Measurements from ENCODE around the gene FBXO48. TPM values are rescaled to one million over a fixed set of nuclear protein-coding genes. Genes with fewer than 3 reads are reported as not detected.

Gene FBXO48
- total RNA-seq, 6 experiments from 2014 or later: 0.82 to 1.5 (median 1.2) TPM

- intact Hi-C loops (cut with DNase I): loop anchor here in 1 of 2 donors (10.0 kb wide), 1 partner anchor 87 kb away; no protein-coding TSS in a partner anchor
- DNase-seq (peak; percentile 66 to 85 (median 72)), ATAC-seq (peak; percentile 92 to 95 (median 94))
- H3K4me1 ChIP-seq: peaks cover 0 to 15% (median 9%) of the 10 kb centered on the region in 4 donors
- H3K4me3 ChIP-seq: no peak overlapping the region
- H3K27ac ChIP-seq: peak overlapping the region in 2 of 3 donors; percentile 25 to 69
- no peaks in the 10 kb centered on the region for H3K27me3 ChIP-seq
- TF ChIP-seq CTCF (IDR thresholded peaks at IDR 0.05) (peak; percentile 91 to 98 (median 94)), POLR2A (IDR thresholded peaks at IDR 0.05) (no peak)
- no peaks in the 10 kb centered on the region for H3K9me3 ChIP-seq
- H3K36me3 ChIP-seq: no peaks in the 10 kb centered on the region
- WGBS (ENCODE audit: insufficient coverage, low coverage, low lambda C conversion rate, missing lambda C conversion rate): 29% methylated on average over 6 of the region's 6 CpGs
Observed at GRCh38 chr2:68441179-68441993, 25.7 kb downstream of the FBXO48 start.

GRCh38 chr2:68438455-68439303, 28.4 kb downstream of the FBXO48 start:
- Histone ChIP-seq H3K27me3 (no peaks in the 10 kb centered on the region), H3K9me3 (no peaks in the 10 kb centered on the region), H3K4me1 (peaks cover 0 to 25% (median 10%) of the 10 kb centered on the region in 4 donors), H3K4me3 (no peak overlapping the region), H3K36me3 (no peaks in the 10 kb centered on the region), H3K27ac (no peak overlapping the region)
- no peak for DNase-seq
- intact Hi-C loops (cut with DNase I): loop anchor here in 1 of 2 donors (10.0 kb wide), 1 partner anchor 74 kb away; the partner anchor contains the start of gene PLEK
- TF ChIP-seq POLR2A (IDR thresholded peaks at IDR 0.05): no peak
- no peak for TF ChIP-seq CTCF (IDR thresholded peaks at IDR 0.05)
- WGBS (ENCODE audit: insufficient coverage, low coverage, low lambda C conversion rate, missing lambda C conversion rate): 62% methylated on average over 6 of the region's 7 CpGs
- no peak for ATAC-seq

- DNase-seq (no peak), ATAC-seq (no peak)
- 64% methylated on average over 4 of the region's 4 CpGs for WGBS (ENCODE audit: insufficient coverage, low coverage, low lambda C conversion rate, missing lambda C conversion rate)
- Histone ChIP-seq H3K27me3 (no peaks in the 10 kb centered on the region), H3K27ac (no peak overlapping the region), H3K9me3 (no peaks in the 10 kb centered on the region), H3K36me3 (no peaks in the 10 kb centered on the region), H3K4me3 (no peak overlapping the region), H3K4me1 (peaks cover 0 to 28% (median 11%) of the 10 kb centered on the region in 4 donors)
- TF ChIP-seq POLR2A (IDR thresholded peaks at IDR 0.05): no peak
- TF ChIP-seq CTCF (IDR thresholded peaks at IDR 0.05): no peak
- intact Hi-C loops (cut with DNase I): loop anchor here in 1 of 2 donors (10.0 kb wide), 1 partner anchor 71 kb away; the partner anchor contains the start of gene PLEK
Observed at GRCh38 chr2:68436270-68436669, 30.8 kb downstream of the FBXO48 start.

GRCh38 chr2:68435615-68436014, 31.5 kb downstream of the FBXO48 start:
- ATAC-seq: peak in 2 of 4 donors; percentile 8 to 14

More at GRCh38 chr2:68435615-68436014, 31.5 kb downstream of the FBXO48 start:
- Histone ChIP-seq H3K9me3 (no peaks in the 10 kb centered on the region), H3K4me3 (no peak overlapping the region), H3K27ac (no peak overlapping the region), H3K4me1 (peaks cover 0 to 31% (median 11%) of the 10 kb centered on the region in 4 donors), H3K27me3 (no peaks in the 10 kb centered on the region), H3K36me3 (no peaks in the 10 kb centered on the region)
- no peak for TF ChIP-seq POLR2A (IDR thresholded peaks at IDR 0.05)
- TF ChIP-seq CTCF (IDR thresholded peaks at IDR 0.05): no peak
- no peak for DNase-seq
- intact Hi-C loops (cut with DNase I): loop anchor here in 1 of 2 donors (10.0 kb wide), 1 partner anchor 71 kb away; the partner anchor contains the start of gene PLEK

Measured in right lobe of liver (tissue), 6 donors.